Measurements from ENCODE around the gene LIN7B.
"Not testable (repeated sequence)": the region's sequence is repeated elsewhere in the genome, so short reads cannot be mapped to it uniquely, and the experiment has no call there.

LIN7B gene

DNA sequence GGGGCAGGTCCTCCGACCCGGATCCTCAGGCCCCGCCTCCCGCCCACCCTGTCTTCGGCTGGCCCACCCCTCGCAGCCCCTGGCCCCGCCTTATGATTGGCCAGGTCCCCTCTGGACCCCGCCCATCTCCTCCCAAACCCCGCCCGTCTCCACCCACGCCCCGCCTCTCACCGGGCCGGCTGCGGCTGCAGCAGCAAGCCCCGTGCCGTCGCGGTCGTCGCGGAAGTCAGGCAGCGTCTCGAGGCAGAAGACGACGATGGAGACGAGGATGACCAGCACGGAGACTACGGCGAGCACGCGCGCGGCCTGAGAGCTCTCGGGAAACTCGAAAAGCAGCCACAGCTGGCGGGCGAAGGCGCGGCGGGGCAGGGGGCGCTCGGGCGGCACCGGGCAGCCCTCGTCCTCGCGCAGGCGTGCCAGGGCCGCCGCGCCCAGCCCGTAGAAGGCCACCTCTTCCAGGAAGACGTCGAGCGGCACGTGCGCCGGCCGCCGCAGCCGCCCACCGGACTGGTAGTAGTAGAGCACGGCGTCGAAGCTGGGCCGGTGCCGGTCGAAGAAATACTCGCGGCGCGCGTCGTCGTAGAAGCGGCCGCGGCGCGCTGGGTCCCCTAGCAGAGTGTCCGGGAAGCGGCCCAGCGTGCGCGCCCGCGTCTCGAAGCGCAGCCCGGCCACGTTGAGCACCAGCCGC is 42.2 kb upstream of the LIN7B start:
- TF ChIP-seq, protein P1, sequence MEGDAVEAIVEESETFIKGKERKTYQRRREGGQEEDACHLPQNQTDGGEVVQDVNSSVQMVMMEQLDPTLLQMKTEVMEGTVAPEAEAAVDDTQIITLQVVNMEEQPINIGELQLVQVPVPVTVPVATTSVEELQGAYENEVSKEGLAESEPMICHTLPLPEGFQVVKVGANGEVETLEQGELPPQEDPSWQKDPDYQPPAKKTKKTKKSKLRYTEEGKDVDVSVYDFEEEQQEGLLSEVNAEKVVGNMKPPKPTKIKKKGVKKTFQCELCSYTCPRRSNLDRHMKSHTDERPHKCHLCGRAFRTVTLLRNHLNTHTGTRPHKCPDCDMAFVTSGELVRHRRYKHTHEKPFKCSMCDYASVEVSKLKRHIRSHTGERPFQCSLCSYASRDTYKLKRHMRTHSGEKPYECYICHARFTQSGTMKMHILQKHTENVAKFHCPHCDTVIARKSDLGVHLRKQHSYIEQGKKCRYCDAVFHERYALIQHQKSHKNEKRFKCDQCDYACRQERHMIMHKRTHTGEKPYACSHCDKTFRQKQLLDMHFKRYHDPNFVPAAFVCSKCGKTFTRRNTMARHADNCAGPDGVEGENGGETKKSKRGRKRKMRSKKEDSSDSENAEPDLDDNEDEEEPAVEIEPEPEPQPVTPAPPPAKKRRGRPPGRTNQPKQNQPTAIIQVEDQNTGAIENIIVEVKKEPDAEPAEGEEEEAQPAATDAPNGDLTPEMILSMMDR (IDR thresholded peaks at IDR 0.05; ENCODE audit: borderline replicate concordance, control extremely low read depth, extremely low read depth, insufficient read depth, missing control alignments), result no peak
- in situ Hi-C loops (cut with MboI; ENCODE audit: low sequenced_read_pairs, unreplicated experiment), result no loop called here
- DNase-seq (ENCODE audit: low spot score), result no peak

- TF ChIP-seq, protein P1 (IDR thresholded peaks at IDR 0.05; ENCODE audit: borderline replicate concordance, control extremely low read depth, extremely low read depth, insufficient read depth, missing control alignments), result no peak
- in situ Hi-C loops (cut with MboI; ENCODE audit: low sequenced_read_pairs, unreplicated experiment), result no loop called here
- DNase-seq (ENCODE audit: low spot score), result no peak
Observed at GRCh38 chr19:49073514-49074378, 40.4 kb upstream of the LIN7B start.

DNA sequence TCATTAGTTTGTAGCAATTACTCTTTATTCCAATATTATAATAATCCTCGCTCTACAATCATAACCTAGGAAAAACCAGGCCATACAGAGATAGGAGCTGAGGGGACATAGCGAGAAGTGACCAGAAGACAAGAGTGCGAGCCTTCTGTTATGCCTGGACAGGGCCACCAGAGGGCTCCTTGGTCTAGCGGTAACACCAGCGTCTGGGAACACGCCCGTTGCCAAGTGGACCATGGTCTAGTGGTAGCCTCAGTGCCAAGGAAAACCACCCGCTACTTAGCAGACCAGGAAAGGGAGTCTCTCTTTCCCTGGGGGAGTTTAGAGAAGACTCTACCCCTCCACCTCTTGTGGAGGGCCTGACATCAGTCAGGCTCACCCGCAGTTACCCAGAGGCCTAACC is 39.3 kb upstream of the LIN7B start:
- DNase-seq (ENCODE audit: low spot score); in situ Hi-C loops (cut with MboI; ENCODE audit: low sequenced_read_pairs, unreplicated experiment): not testable (repeated sequence)
- TF ChIP-seq, protein P1 (IDR thresholded peaks at IDR 0.05; ENCODE audit: borderline replicate concordance, control extremely low read depth, extremely low read depth, insufficient read depth, missing control alignments), result peak; percentile 52

DNA sequence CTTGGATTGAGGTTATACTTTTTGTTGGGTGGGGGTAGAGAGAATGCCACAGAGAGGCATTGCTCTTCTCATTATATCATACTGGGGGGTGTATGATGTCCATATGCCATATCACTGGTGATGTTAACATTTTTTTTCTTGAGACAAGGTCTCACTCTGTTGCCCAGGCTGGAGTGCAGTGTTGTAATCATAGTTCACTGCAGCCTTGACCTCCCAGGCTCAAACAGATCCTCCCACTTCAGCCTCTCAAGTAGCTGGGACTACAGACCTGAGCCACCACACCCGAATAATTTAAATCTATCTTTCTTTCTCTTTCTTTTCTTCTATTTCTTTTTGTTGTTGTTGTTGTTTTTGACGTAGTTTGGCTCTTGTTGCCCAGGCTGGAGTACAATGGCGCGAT is 33.8 kb upstream of the LIN7B start:
- TF ChIP-seq, protein P1 (IDR thresholded peaks at IDR 0.05; ENCODE audit: borderline replicate concordance, control extremely low read depth, extremely low read depth, insufficient read depth, missing control alignments), result no peak
- in situ Hi-C loops (cut with MboI; ENCODE audit: low sequenced_read_pairs, unreplicated experiment), result no loop called here
- DNase-seq (ENCODE audit: low spot score), result no peak

DNA sequence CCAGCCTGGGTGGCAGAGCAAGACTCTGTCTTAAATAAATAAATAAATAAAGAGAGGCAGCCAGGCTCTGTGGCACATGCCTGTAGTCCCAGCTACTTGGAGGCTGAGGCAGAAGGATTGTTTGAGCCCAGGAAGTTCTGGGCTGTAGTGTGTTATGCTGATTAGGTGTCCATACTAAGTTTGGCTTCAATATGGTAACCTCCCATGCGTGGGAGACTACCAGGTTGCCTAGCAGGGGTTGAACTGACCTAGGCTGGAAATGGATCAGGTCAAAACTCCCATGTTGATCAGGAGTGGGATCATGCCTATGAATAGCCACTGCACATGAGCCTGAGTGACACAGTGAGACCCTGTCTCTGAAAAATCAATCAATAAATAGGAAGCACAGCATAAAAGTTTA is 32.9 kb upstream of the LIN7B start:
- in situ Hi-C loops (cut with MboI; ENCODE audit: low sequenced_read_pairs, unreplicated experiment), result no loop called here
- DNase-seq (ENCODE audit: low spot score), result no peak
- TF ChIP-seq, protein P1 (IDR thresholded peaks at IDR 0.05; ENCODE audit: borderline replicate concordance, control extremely low read depth, extremely low read depth, insufficient read depth, missing control alignments), result no peak

DNA sequence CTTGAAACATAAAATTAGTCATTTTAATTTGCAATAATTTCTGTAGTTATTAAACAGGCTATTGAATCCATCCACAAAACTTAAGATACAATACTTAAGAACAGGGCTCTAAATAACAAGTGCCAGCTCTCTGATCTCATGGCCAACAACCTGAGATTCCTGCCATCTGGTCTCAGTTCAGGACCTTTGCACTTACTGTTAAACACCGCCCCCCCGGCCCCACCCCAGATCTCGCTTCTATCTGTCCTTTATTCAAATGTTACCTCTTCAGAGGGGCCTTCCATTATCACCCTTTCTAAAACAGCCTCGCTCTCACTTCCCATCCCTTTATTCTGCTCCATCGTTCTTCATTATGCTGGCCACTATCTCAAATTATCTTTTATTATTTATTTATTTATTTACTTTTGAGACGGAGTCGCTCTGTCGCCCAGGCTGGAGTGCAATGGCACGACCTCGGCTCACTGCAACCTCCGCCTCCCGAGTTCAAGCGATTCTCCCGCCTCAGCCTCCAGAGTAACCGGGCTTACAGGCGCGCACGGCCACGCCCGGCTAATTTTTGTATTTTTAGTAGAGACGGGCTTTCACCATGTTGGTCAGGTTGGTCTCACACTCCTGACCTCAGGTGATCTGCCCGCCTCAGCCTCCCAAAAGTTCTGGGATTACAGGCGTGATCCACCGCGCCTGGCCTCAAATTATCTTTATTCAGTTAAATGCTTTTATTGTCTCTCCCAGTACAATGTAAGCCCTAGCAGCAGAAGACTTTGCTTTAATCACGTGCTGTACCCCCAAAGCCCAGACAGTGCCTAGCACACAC is 29.8 kb upstream of the LIN7B start:
- in situ Hi-C loops (cut with MboI; ENCODE audit: low sequenced_read_pairs, unreplicated experiment), result no loop called here
- no peak for DNase-seq (ENCODE audit: low spot score)
- TF ChIP-seq, protein P1 (IDR thresholded peaks at IDR 0.05; ENCODE audit: borderline replicate concordance, control extremely low read depth, extremely low read depth, insufficient read depth, missing control alignments), result no peak
